Nucleus accumbens (tissue), 56 donors: ENCODE results near the gene ITCH.
"Not testable (repeated sequence)": the region's sequence is repeated elsewhere in the genome, so short reads cannot be mapped to it uniquely, and the experiment has no call there.

Experiments used
- DNase-seq, 56 donors: peaks; one replicate each; lab custom pipeline; 2025; lab: John Stamatoyannopoulos, UW

Gene ITCH

DNA sequence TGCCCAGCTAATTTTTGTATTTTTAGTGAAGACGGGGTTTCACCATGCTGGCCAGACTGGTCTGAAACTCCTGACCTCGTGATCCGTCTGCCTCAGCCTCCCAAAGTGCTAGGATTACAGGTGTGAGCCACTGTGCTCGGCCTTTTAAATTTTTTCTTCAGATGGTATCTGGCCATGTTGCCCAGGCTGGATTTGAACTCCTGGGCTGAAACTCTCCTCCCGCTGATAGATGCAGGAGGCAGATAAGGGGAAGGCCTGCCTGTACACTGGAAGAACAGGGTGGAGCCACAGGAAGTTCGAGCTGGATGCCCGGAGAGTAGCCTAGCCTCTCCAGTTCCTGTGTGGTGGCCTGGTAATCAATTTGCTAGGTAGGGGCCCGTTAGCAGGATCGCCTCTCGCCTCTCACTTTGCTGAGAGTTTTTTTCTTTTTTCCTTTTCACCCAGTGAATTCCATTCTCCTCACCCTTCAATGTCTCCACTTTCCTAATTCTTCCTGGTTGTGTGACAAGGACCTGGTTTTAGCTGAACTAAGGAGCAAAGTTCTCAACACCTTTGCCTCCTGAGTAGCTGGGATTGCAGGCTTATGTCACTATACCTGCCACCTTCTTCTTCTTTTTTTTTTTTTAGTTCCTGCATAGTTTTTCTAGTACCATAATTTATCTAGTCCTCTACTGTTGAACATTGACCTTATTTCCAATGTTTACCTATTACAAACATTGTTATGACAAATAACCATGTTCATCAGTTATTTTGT is 19.4 kb upstream of the ITCH start:
- DNase-seq, result no peak

DNA sequence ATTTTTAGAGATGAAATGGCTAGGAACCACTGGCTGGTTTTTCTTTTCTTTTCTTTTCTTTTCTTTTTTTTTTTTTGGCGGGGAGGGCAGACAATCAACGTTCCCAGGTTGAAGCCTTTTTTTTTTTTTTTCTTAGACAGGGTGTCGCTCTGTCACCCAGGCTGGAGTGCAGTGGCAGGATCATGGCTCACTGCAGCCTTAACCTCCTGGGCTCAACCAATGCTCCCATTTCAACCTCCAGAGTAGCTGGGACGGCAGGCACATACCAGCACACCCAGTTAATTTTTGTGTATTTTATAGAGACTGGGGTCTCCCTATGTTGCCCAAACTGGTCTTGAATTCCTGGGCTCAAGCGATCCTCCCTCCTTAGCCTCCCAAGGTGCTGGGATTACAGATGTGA is 18.8 kb upstream of the ITCH start:
- no peak for DNase-seq

- no peak for DNase-seq
Observed at GRCh38 chr20:34345402-34345736, 17.7 kb upstream of the ITCH start.

DNA sequence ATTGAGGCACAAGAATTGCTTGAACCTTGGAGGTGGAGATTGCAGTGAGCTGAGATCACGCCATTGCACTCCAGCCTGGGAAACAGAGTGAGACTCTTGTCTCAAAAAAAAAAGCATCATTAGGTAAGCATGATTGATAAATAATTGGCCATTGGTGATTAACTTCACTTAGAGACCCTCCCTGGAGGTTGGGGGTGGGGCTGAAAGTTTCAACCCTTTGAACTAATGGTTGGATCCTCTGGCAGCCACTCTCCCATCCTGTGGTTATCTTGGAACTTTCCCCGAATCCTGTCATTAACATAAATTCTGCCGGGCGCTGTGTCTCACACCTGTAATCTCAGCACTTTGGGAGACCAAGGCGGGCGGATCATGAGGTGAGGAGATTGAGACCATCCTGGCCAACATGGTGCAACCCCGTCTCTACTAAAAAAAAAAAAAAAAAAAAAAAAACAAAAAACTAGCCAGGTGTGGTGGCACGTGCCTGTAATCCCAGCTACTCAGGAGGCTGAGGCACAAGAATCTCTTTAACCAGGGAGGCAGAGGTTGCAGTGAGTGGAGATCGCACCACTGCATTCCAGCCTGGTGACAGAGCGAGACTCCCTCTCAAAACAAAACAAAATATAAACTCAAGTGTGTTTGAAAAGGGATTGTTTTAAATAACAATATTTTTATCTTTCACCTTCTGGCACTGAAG is 17.1 kb upstream of the ITCH start:
- not testable (repeated sequence) for DNase-seq

- DNase-seq, result not testable (repeated sequence)
Observed at GRCh38 chr20:34346533-34346865, 16.6 kb upstream of the ITCH start.

DNA sequence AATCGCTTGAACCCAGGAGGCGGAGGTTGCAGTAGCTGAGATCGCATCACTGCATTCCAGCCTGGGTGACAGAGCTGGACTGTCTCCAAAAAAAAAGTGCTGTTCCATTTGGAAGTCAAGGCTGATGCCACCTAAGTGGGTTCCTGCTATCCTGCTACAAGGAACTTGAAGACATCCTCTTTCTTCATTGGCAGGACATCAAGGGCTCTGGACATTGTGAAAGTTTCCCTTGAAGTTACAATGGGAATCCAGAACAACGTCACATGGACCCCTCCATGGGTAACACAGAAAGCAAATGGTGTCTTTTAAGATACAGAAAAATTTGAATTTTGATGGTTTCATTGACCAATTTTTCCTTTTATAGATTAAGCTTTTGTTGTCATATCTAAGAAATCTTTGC is 15.5 kb upstream of the ITCH start:
- DNase-seq, result no peak

- no peak for DNase-seq
Observed at GRCh38 chr20:34350095-34350494, 13.0 kb upstream of the ITCH start.

DNA sequence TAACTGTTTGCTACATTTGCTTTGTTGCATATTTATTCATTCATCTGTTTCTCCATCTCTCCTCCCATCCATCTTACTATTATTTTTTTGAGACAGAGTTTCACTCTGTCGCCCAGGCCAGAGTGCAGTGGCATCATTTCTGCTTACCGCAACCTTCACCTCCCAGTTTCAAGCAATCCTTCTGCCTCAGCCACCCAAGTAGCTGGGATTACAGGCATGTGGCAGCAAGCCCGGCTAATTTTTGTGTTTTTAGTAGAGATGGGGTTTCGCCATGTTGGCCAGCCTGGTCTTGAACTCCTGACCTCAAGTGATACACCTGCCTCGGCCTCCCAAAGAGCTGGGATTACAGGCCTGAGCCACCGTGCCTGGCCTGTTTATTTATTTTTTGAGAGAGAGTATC is 9.6 kb upstream of the ITCH start:
- not testable (repeated sequence) for DNase-seq

- no peak for DNase-seq
Observed at GRCh38 chr20:34355427-34355826, 7.6 kb upstream of the ITCH start.

DNA sequence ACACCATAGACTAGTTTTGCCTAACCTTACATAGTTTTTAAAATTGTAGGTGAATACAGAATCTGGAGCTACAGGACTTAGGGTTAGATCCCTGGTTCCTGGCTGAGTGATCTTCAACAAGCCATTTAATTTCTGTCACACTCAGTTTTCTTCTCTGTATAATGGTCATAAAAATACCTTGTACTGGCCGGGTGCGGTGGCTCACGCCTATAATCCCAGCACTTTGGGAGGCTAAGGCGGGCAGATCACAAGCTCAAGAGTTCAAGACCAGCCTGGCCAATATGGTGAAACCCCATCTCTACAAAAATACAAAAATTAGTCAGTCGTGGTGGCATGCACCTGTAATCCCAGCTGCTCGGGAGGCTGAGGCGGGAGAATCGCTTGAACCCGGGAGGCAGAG is 3.3 kb upstream of the ITCH start:
- not testable (repeated sequence) for DNase-seq

GRCh38 chr20:34362502-34363061 is 491 bp upstream of the ITCH start:
- peak in 3 of 56 donors; percentile 2 to 6 (median 6) for DNase-seq

- DNase-seq, result peak in 11 of 56 donors; percentile 3 to 79 (median 46)
Observed at GRCh38 chr20:34363465-34364222, 571 bp downstream of the ITCH start.

DNA sequence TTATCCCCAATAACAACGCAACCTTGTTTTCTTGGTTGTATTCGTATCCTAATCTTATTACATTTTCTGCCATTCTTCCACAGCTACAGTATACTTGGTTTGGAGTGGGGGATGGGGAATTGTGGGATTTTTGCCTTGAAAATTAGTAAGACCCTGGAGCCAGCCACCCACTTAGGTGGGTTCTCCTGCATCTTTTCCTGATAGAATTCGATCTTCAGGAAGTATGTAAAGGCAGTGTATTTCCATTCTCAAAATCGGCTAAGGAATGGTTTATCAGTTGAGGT is 1.1 kb downstream of the ITCH start:
- DNase-seq, result no peak

DNA sequence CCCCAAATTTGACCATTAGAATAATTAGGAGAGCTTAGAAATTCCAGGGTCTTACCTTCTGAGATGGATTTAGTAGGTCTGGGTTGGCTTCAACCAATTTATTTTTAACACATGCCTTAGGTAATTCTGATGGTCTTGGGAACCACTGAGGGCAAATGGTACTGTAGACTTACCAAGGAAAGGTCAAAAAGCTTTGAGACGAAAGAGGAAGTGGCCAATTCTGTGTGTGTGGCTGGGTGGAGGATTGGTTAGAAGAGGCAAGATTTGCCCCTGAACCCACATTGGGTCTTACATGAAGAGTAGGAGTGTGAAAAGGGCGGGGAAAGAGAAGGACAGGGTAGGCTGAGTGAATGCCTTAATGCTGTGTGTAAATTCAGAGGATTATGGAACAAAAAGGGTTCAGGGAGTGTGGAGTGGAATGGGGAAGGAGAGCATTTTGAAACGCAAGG is 2.7 kb downstream of the ITCH start:
- no peak for DNase-seq

DNA sequence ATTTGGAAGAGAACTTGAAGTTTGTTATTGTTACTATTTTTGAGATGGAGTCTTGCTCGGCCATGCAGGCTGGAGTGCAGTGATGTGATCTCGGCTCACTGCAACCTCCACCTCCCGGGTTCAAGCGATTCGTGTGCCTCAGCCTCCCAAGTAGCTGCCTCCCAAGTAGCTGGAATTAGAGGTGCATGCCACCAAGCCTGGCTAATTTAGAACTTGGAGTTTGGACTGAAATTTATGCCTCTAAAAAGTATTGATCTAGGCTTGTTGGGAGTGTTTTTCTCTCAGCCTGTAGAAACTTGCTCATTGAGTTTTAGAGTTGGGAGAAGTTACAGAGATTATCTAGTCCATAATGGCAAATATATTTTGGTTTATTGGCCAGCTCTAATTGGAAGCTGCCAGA is 4.1 kb downstream of the ITCH start:
- DNase-seq, result no peak

DNA sequence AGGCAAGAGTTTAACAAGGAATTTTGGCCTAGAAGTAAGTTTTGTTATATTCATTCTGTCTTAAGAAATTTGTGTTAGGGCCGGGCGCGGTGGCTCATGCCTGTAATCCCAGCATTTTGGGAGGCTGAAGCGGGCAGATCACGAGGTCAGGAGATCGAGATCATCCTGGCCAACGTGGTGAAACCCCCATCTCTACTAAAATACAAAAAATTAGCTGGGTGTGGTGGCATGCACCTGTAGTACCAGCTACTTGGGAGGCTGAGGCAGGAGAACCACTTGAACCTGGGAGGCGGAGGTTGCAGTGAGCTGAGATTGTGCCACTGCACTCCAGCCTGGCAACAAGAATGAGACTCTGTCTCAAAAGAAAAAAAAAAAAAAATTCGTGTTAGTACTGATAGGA is 4.8 kb downstream of the ITCH start:
- DNase-seq, result not testable (repeated sequence)

DNA sequence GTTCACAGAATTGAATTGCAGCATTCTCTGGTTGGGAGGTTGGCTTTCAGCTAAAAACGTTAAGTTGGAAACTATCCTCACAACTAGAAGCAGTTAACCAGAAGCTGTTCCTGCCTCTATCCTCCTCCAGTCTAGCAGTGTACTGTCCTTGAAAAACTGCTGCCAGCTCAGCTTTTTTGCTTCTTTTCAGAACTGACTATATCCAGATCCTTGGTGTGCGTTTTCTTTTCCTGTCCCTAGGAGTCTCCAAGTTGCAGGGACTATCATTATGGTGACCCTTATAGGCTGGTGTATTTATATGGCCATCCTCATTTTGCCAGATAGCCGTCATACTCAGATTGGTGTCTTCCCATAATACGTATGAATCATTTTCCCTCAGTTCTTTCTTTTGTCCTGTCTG is 5.5 kb downstream of the ITCH start:
- DNase-seq, result no peak

GRCh38 chr20:34369265-34369664 is 6.2 kb downstream of the ITCH start:
- no peak for DNase-seq

GRCh38 chr20:34370062-34370461 is 7.0 kb downstream of the ITCH start:
- DNase-seq, result no peak

DNA sequence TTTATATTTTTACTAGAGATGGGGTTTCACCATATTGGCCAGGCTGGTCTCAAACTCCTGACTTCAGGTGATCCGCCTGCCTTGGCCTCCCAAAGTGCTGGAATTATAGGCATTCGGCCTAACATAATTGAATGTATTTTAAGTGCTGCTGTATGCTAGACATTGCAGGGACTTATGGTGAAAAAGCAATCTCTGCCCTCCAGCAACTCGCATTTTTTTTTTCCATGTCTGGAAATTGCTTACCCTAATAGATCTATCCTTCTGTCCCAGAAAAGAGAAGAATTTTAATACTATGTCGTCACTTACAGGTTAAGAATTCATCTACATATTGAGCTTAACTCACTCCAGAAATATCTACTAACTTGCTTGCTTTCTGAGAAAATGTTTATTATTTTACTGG is 10.4 kb downstream of the ITCH start:
- no peak for DNase-seq

GRCh38 chr20:34374209-34374760 is 11.2 kb downstream of the ITCH start:
- DNase-seq, result no peak
